PC-9 (cell line): Measurements from ENCODE around the gene NFKBIA.

ENCODE experiments used
- CTCF ChIP-seq: fragments of 200-600 bp; sonication (generic); conservative IDR thresholded peaks from 2 replicates; pipeline ENCODE4 v1.6.1; 2017; ENCODE audit warnings: mixed run types, antibody characterized with exemption, mild to moderate bottlenecking, moderate library complexity
- EZH2 ChIP-seq: fragments of 200-600 bp; sonication (generic); IDR thresholded peaks from 2 replicates; pipeline ENCODE4 v1.8.0; 2017; ENCODE audit warnings: antibody characterized with exemption, low read depth

DNA sequence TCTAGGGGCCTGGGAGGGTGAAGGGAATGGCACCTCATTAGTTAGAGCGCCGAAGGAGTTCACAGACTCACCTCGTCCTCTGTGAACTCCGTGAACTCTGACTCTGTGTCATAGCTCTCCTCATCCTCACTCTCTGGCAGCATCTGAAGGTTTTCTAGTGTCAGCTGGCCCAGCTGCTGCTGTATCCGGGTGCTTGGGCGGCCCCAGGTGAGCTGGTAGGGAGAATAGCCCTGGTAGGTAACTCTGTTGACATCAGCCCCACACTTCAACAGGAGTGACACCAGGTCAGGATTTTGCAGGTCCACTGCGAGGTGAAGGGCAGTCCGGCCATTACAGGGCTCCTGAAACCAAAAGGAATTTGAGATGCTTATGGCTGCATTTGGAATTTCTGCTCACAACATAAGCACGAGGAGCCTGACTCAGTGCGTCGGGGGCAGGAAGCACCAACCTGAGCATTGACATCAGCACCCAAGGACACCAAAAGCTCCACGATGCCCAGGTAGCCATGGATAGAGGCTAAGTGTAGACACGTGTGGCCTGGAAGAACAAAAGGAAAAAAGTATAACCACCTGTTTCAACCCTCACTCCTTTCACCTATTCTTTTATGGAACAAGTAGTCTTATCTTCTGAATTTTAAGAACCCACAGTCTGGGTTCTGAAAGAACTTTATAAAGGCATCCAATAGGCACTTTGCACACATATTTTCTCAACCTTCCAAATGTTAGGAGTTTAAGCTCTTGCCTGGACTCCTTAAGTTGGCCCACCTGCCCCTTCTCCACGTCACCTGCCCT is 2.0 kb downstream of the NFKBIA start:
- TF ChIP-seq EZH2: no peak
- TF ChIP-seq CTCF: no peak
